Urinary bladder (tissue), 4 donors: Measurements from ENCODE around the gene SNTN. TPM values are rescaled to one million over a fixed set of nuclear protein-coding genes. Genes with fewer than 3 reads are reported as not detected.

Experiments
- DNase-seq: peaks from one replicate; pipeline ENCODE4 v3.0.0-alpha.2; 2015; ENCODE audit errors: extremely low spot score
- H3K27ac ChIP-seq: one replicate; pipeline ENCODE4 v1.5.1; 2013; ENCODE audit warnings: low read depth, mild to moderate bottlenecking, moderate library complexity
- H3K36me3 ChIP-seq: one replicate; pipeline ENCODE4 v1.6.1; 2013; ENCODE audit warnings: mild to moderate bottlenecking, moderate library complexity; ENCODE audit not compliant: insufficient read depth
- H3K4me1 ChIP-seq: one replicate; pipeline ENCODE4 v1.6.1; 2013; ENCODE audit warnings: mild to moderate bottlenecking, moderate library complexity; ENCODE audit not compliant: insufficient read depth
- H3K4me3 ChIP-seq: one replicate; pipeline ENCODE4 v1.5.1; 2013; ENCODE audit warnings: low read depth, low read length
- WGBS: extraction: QIAGEN DNeasy Blood & Tissue Kit; methylation state at CpG from one replicate; pipeline ENCODE4 v1.1.7; 2013; 5-methylcytosine and 5-hydroxymethylcytosine counted together
- polyA plus RNA-seq: library from polyadenylated mRNA; stranded (reverse); fragments of 200-250 nt; gene quantifications from one replicate; pipeline ENCODE4 v1.2.3, GENCODE V29; 2013
- total RNA-seq: library from RNA; depleted of rRNA; stranded (reverse); fragments of >200 nt; gene quantifications from one replicate; pipeline ENCODE4 v1.2.3, GENCODE V29; 2014
- donor health status: healthy with polysubstance abuse.
- donor health status: healthy.

The SNTN gene
- total and polyA plus RNA-seq, 2 donors, result not detected

- Histone ChIP-seq H3K36me3 (no peaks in the 10 kb centered on the region), H3K4me1 (no peaks in the 10 kb centered on the region), H3K27ac (no peak overlapping the region), H3K4me3 (no peak overlapping the region)
- 70% methylated on average over 9 of the region's 9 CpGs for WGBS
- DNase-seq, result no peak
Observed at GRCh38 chr3:63687278-63688225, 35.1 kb downstream of the SNTN start.

DNA sequence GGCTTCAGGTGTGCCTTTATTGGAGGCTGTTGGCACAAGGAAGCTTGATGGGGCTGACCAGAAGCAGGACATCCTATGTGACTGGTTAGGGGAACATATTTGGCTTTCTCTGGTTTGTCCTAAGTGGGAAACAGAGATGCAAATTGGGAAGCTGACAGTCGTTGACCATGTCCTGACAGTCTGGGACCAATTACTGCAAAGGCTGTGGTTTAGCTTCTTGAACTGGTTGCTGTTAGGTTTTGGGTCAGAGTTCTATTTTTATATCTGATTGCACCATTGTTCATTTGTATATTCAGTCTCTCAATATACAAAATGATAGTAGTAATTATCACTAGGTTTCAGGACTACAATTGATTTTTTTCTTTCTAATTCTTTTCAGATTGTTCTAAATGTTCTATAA is 36.8 kb downstream of the SNTN start:
- Histone ChIP-seq H3K4me3 (no peak overlapping the region), H3K36me3 (no peaks in the 10 kb centered on the region), H3K4me1 (no peaks in the 10 kb centered on the region), H3K27ac (no peak overlapping the region)
- DNase-seq, result no peak
- WGBS, result 33% methylated on average over 1 of the region's 1 CpG

DNA sequence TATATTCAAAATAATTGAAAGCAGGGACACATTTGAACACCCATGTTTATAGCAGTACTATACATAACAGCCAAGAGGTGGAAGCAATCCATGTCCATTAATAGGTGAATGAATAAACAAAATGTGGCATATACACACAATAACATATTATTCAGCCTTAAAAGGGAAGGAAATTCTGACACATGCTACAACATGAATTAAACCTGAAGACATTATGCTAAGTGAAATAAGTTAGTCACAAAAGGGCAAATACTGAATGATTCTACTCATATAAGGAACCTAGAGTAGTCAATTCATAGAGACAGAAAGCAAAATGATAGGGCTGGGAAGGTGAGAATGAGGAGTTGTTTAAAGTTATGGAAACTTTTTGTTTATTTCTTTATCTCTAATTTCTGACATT is 40.9 kb downstream of the SNTN start:
- no peak overlapping the region for H3K4me3 ChIP-seq
- no peaks in the 10 kb centered on the region for H3K36me3 ChIP-seq
- no peak for DNase-seq
- no peak overlapping the region for H3K27ac ChIP-seq
- H3K4me1 ChIP-seq, result no peaks in the 10 kb centered on the region

DNA sequence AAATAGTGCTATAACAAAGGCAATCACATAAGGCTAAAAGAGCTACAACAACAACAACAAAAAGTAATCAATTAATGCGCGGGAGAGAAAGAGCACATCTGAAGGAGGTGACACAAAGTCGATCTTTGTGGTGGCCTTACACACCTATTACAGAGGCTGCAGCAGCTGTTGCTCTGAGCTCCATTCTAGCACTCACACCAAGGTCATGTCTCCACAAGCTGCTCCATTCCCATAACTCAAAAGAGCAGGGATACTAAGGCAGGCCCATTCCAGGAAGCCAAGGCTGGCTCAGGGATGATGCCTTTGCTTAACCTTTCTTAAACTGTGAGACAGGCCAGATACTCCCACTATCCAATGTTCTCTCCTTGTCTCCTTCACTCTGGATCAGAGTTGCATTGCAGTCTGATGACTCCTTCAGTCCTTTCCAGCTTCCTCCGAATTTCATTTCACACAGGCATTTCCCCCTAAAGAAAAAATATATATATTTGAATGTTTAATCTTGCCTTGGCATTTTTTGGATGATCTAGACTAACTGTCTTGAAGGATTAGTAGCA is 52.7 kb downstream of the SNTN start:
- Histone ChIP-seq H3K4me3 (no peak overlapping the region), H3K36me3 (no peaks in the 10 kb centered on the region), H3K4me1 (no peaks in the 10 kb centered on the region), H3K27ac (no peak overlapping the region)
- no peak for DNase-seq
- WGBS, result 89% methylated on average over 4 of the region's 4 CpGs

DNA sequence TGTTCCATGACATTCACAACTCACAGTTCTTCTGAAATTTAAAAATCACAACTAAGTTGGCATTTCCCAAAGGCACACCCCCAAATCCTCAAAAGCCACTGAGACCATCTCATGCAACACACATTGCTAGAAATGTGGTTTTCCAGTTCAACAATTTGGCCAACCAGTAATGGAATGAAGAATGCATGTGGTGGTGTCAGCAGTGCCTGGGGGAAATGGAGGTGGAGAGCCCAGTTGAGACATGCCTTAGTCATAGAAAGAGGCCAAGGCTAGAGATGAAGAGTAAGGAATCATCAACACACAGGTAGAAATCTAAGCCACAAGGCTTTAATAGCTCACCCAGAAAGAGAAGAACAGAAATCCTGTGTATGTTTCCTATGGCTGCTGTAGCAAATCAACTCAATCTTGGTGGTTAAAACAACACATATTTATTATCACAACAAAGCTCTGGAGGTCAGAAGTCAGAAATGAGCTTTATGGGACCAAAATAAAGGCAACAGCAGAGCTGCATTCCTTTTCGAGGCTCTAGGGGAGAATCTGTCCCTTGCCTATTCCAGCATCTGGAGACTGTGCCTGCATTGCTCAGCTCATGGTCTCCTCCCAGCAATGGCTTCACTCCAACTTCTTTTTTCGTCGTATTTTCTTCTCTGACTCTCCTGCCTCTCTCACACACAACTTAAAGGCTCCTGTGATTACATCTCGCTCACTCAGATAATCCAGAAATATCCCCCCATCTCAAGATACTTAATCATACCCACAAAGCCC is 54.0 kb downstream of the SNTN start:
- H3K4me1 ChIP-seq, result no peaks in the 10 kb centered on the region
- H3K36me3 ChIP-seq, result no peaks in the 10 kb centered on the region
- H3K4me3 ChIP-seq, result no peak overlapping the region
- 35% methylated on average over 4 of the region's 4 CpGs for WGBS
- H3K27ac ChIP-seq, result no peak overlapping the region
- DNase-seq, result no peak

GRCh38 chr3:63707731-63708130 is 55.3 kb downstream of the SNTN start:
- H3K4me1 ChIP-seq, result no peaks in the 10 kb centered on the region
- WGBS, result 93% methylated on average over 1 of the region's 1 CpG
- no peak for DNase-seq
- no peaks in the 10 kb centered on the region for H3K36me3 ChIP-seq
- no peak overlapping the region for H3K4me3 ChIP-seq
- H3K27ac ChIP-seq, result no peak overlapping the region

GRCh38 chr3:63709576-63709975 is 57.1 kb downstream of the SNTN start:
- Histone ChIP-seq H3K4me3 (no peak overlapping the region), H3K4me1 (no peaks in the 10 kb centered on the region), H3K27ac (no peak overlapping the region), H3K36me3 (no peaks in the 10 kb centered on the region)
- no peak for DNase-seq
- WGBS, result 81% methylated on average over 3 of the region's 3 CpGs

Other genes with a start within 250 kb of the SNTN start
- gene C3orf49, start 166.6 kb downstream of the SNTN start, total RNA-seq, result not detected
- gene C3orf49, start 166.6 kb downstream of the SNTN start, polyA plus RNA-seq, result not detected
- gene THOC7, start 211.1 kb downstream of the SNTN start, total RNA-seq, result 51.2 TPM
- 63.5 TPM for gene THOC7, start 211.1 kb downstream of the SNTN start, polyA plus RNA-seq
- 27.0 TPM for gene ATXN7, start 211.2 kb downstream of the SNTN start, total RNA-seq
- gene ATXN7, start 211.2 kb downstream of the SNTN start, polyA plus RNA-seq, result 6.2 TPM